GM12878 (cell line): ENCODE data around the gene CCL16. TPM values are rescaled to one million over a fixed set of nuclear protein-coding genes. Genes with fewer than 3 reads are reported as not detected.

Source experiments
- ATAC-seq: fragments of 200-7000 bp; cut with Tn5 transposase; 3 replicates; pipeline ENCODE4 v1.9.1; 2020; ENCODE audit warnings: mild to moderate bottlenecking, moderate library complexity
- BruUV-seq: library from RNA; stranded (reverse); fragments of 400-500 nt; replicated peaks from 2 replicates; lab custom pipeline; 2021; lab: Mats Ljungman, UMichigan
- CTCF ChIA-PET: fragments of 300-600 bp; sonication (Branson Sonifier 250); formaldehyde crosslinking; extraction: SDS; loops from one replicate; lab custom pipeline; 2021; ENCODE audit warnings: inconsistent platforms; lab: Yijun Ruan, JAX
- POLR2A ChIA-PET: fragments of 350-600 bp; formaldehyde crosslinking; extraction: SDS; loops from one replicate; lab custom pipeline; 2021; ENCODE audit warnings: inconsistent platforms; lab: Charles Lee
- RAD21 ChIA-PET: fragments of 300-600 bp; sonication (Branson Sonifier 250); formaldehyde crosslinking; loops from one replicate; lab custom pipeline; 2023; ENCODE audit warnings: antibody characterized with exemption; ENCODE audit not compliant: unreplicated experiment; lab: Charles Lee
- SMC1A ChIA-PET: fragments of 300-600 bp; sonication (Branson Sonifier 250); formaldehyde crosslinking; loops from one replicate; lab custom pipeline; 2023; ENCODE audit not compliant: unreplicated experiment, uncharacterized antibody; lab: Charles Lee
- DNase-seq: peaks from one replicate; pipeline ENCODE4 v3.0.0-alpha.2; 2011; ENCODE audit warnings: low read depth, low spot score
- FAIRE-seq: peaks from 3 replicates; lab custom pipeline; 2011; peaks lifted over from hg19 to GRCh38; lab: Jason Lieb, UNC
- H2AFZ ChIP-seq: 2 replicates; pipeline ENCODE4 v1.6.0; 2011; ENCODE audit warnings: low read depth, low read length, control low read depth; ENCODE audit not compliant: control insufficient read depth
- H3K27ac ChIP-seq: 2 replicates; pipeline ENCODE4 v1.5.1; 2011; ENCODE audit warnings: control low read depth; ENCODE audit not compliant: control insufficient read depth, insufficient read depth
- H3K27me3 ChIP-seq, 2 experiments: replicated peaks in 1 of 2; 2 replicates each; pipeline versions ENCODE4 v1.6.0 to v1.6.1; 2011; ENCODE audit warnings: low read length in 1 of 2; ENCODE audit not compliant: control insufficient read depth in 2 of 2, insufficient read depth in 2 of 2
- H3K36me3 ChIP-seq, 2 experiments: 2 replicates each; pipeline ENCODE4 v1.5.1; 2011; ENCODE audit warnings: low read length in 1 of 2; ENCODE audit not compliant: control insufficient read depth in 2 of 2, insufficient read depth in 2 of 2
- H3K4me1 ChIP-seq: 2 replicates; pipeline ENCODE4 v1.6.1; 2011; ENCODE audit warnings: mild to moderate bottlenecking, low read length, moderate library complexity, mixed read lengths; ENCODE audit not compliant: control insufficient read depth, insufficient read depth
- H3K4me2 ChIP-seq: 2 replicates; pipeline ENCODE4 v1.6.0; 2011; ENCODE audit warnings: control low read depth; ENCODE audit not compliant: control insufficient read depth, insufficient read depth
- H3K4me3 ChIP-seq: fragments of 200-600 bp; sonication (generic); 2 replicates; pipeline ENCODE4 v1.5.1; 2016
- H3K79me2 ChIP-seq: 2 replicates; pipeline ENCODE4 v1.6.0; 2011; ENCODE audit warnings: low read length; ENCODE audit not compliant: control insufficient read depth, insufficient read depth
- H3K9ac ChIP-seq: 2 replicates; pipeline ENCODE4 v1.8.0; 2011; ENCODE audit warnings: low read length, control low read depth, mixed read lengths; ENCODE audit not compliant: control insufficient read depth, insufficient read depth
- H3K9me3 ChIP-seq: replicated peaks from 3 replicates; pipeline ENCODE4 v1.5.1; 2011; ENCODE audit warnings: mild to moderate bottlenecking, low read length; ENCODE audit not compliant: control insufficient read depth, insufficient read depth
- H4K20me1 ChIP-seq: 2 replicates; pipeline ENCODE4 v1.6.0; 2011; ENCODE audit not compliant: control insufficient read depth, insufficient read depth
- BMI1 ChIP-seq: fragments of 450-650 bp; IDR thresholded peaks from 2 replicates; pipeline ENCODE4 v1.6.1; 2016; ENCODE audit warnings: mild to moderate bottlenecking, moderate library complexity, borderline replicate concordance
- CEBPB ChIP-seq, 2 experiments: fragments of 150-350 bp in 1 of 2; IDR thresholded peaks; 2 replicates each; pipeline ENCODE4 v1.6.1; 2012 to 2014; ENCODE audit warnings: low read depth in 2 of 2, low read length in 2 of 2, borderline replicate concordance in 1 of 2, inconsistent platforms in 1 of 2
- HDAC2 ChIP-seq: fragments of 200-600 bp; sonication (generic); IDR thresholded peaks from 2 replicates; pipeline ENCODE4 v1.6.1; 2017
- MEF2B ChIP-seq: fragments of 450-650 bp; IDR thresholded peaks from 2 replicates; pipeline ENCODE4 v1.6.1; 2018; ENCODE audit warnings: mild to moderate bottlenecking, moderate library complexity; ENCODE audit not compliant: partially characterized antibody, poor library complexity, severe bottlenecking
- POLR2A ChIP-seq: IDR thresholded peaks from 2 replicates; pipeline ENCODE4 v1.6.1; 2011; ENCODE audit warnings: low read depth, mild to moderate bottlenecking, low read length
- POLR2AphosphoS2 ChIP-seq: IDR thresholded peaks from 2 replicates; pipeline ENCODE4 v1.6.1; 2011; ENCODE audit warnings: low read depth, mild to moderate bottlenecking, low read length, improper control_type of control experiment, moderate library complexity
- SMAD5 ChIP-seq: IDR thresholded peaks from 2 replicates; pipeline ENCODE4 v1.6.1; 2016; ENCODE audit warnings: antibody characterized with exemption, low read depth
- TCF3 ChIP-seq: IDR thresholded peaks from 2 replicates; pipeline ENCODE4 v1.6.1; 2012; ENCODE audit warnings: low read depth, mild to moderate bottlenecking, low read length, borderline replicate concordance; ENCODE audit not compliant: insufficient read depth
- ZNF24 ChIP-seq: fragments of 450-650 bp; IDR thresholded peaks from 2 replicates; pipeline ENCODE4 v1.6.1; 2017; ENCODE audit warnings: antibody characterized with exemption, mild to moderate bottlenecking
- WGBS: methylation state at CpG from one replicate; pipeline ENCODE4 v1.1.6; 2016; ENCODE audit warnings: low lambda C conversion rate; ENCODE audit not compliant: insufficient replicate concordance, insufficient coverage; ENCODE audit errors: missing lambda C conversion rate; 5-methylcytosine and 5-hydroxymethylcytosine counted together
- in situ Hi-C: fragments of 300-500 bp; cut with MboI; formaldehyde crosslinking; loops from 9 replicates; pipeline ENCODE4 v1.14.3; 2018; ENCODE audit warnings: mixed read lengths
- intact Hi-C: fragments of 100-400 bp; cut with micrococcal nuclease; formaldehyde crosslinking; loops from one replicate; pipeline ENCODE4 v1.14.2; 2022; ENCODE audit not compliant: unreplicated experiment
- polyA plus RNA-seq, 11 experiments: library from polyadenylated mRNA; depleted of rRNA in 4 of 11; unstranded in 6 of 11; stranded (reverse) in 5 of 11; fragments of >200 nt; fragmentation: Nextera tagmentation in 4 of 11; fragmentation: Illumina TruSeq in 1 of 11; extraction: Ambion mirVana in 4 of 11; extraction: Trizol in 1 of 11; gene quantifications; 1 replicate in 1 of 11; 2 replicates in 10 of 11; pipeline versions ENCODE4 v1.2.1 to v1.2.3, GENCODE V29; 2011 to 2016; ENCODE audit warnings: inconsistent platforms in 2 of 11, missing spikeins in 2 of 11, low read depth in 1 of 11
- total RNA-seq, 4 experiments: library from RNA; depleted of rRNA in 3 of 4; stranded (reverse); fragments of >200 nt in 3 of 4; fragmentation: Illumina TruSeq in 1 of 4; extraction: Trizol in 1 of 4; gene quantifications; 2 replicates each; pipeline versions ENCODE4 v1.2.1 to v1.2.3, GENCODE V29; 2013 to 2021
- TF ChIP-seq, protein P1 (sequence below): fragments of 450-650 bp; IDR thresholded peaks from 2 replicates; pipeline ENCODE4 v1.6.1; 2016; ENCODE audit warnings: mild to moderate bottlenecking, moderate library complexity, borderline replicate concordance
- TF ChIP-seq, protein P2 (sequence below): IDR thresholded peaks from 2 replicates; pipeline ENCODE4 v1.6.1; 2011; ENCODE audit warnings: low read depth, low read length, improper control_type of control experiment, borderline replicate concordance
- TF ChIP-seq, protein P3 (sequence below), 3 experiments: IDR thresholded peaks in 2 of 3; conservative IDR thresholded peaks in 1 of 3; 2 replicates each; pipeline ENCODE4 v1.5.1; 2011; ENCODE audit warnings: low read depth in 3 of 3, low read length in 3 of 3, mild to moderate bottlenecking in 3 of 3, control low read depth in 2 of 3, moderate library complexity in 2 of 3, inconsistent platforms in 1 of 3, mixed read lengths in 1 of 3; ENCODE audit not compliant: control insufficient read depth in 2 of 3, insufficient read depth in 1 of 3; ENCODE audit errors: extremely low read depth in 1 of 3

The CCL16 gene
- total and polyA plus RNA-seq, 10 of the 15 experiments (the other 5 are each of a cell fraction or from before 2014, with no cell fraction given), result not detected

DNA sequence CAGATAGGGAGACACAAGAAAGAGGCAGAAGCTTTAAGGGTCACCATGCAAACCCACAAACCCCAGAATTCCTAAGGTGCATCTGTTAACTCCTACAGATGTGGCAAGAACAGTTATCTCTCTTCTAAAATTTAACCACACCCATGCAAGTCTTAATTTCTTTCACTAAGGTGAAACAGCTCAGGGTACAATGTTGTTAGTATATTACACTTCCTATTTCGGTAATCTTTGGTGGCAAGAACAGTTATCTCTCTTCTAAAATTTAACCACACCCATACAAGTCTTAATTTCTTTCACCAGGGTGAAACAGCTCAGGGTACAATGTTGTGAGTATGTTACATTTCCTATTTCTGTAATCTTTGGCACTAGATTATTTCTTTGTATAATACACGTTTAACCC, 29.9 kb upstream of the CCL16 start:
- DNase-seq, result no peak
- in situ Hi-C loops (no loop called here), intact Hi-C loops (no loop called here)
- Histone ChIP-seq H3K27ac (no peak overlapping the region), H3K4me3 (no peak overlapping the region), H3K4me2 (no peak overlapping the region), H3K9me3 (peaks cover 4% of the 10 kb centered on the region; the same call in 2 of the 3 replicates), H3K27me3 (no peaks in the 10 kb centered on the region), H4K20me1 (no peaks in the 10 kb centered on the region), H3K4me1 (no peaks in the 10 kb centered on the region), H3K9ac (no peak overlapping the region), H3K79me2 (no peaks in the 10 kb centered on the region), H3K36me3 (no peaks in the 10 kb centered on the region), H2AFZ (no peak overlapping the region)
- 41% methylated on average over 2 of the region's 2 CpGs for WGBS
- no TSS peak for BruUV-seq
- ATAC-seq, result no peak
- SMC1A ChIA-PET, result interaction anchor here (0.6 to 1.4 kb wide), 4 partner anchors 24 to 77 kb away, joined by 3 to 5 read pairs (median 4); no protein-coding TSS in a partner anchor
- FAIRE-seq, result no peak
- RAD21 ChIA-PET, result interaction anchor here (1.1 kb wide), 1 partner anchor 61 kb away, joined by 3 read pairs; no protein-coding TSS in a partner anchor
- POLR2A ChIA-PET, result no interaction called here
- no peak for TF ChIP-seq MEF2B
- TF ChIP-seq ZNF24, result no peak
- TF ChIP-seq POLR2AphosphoS2, result no peak
- no peak for TF ChIP-seq BMI1
- TF ChIP-seq, protein P1, sequence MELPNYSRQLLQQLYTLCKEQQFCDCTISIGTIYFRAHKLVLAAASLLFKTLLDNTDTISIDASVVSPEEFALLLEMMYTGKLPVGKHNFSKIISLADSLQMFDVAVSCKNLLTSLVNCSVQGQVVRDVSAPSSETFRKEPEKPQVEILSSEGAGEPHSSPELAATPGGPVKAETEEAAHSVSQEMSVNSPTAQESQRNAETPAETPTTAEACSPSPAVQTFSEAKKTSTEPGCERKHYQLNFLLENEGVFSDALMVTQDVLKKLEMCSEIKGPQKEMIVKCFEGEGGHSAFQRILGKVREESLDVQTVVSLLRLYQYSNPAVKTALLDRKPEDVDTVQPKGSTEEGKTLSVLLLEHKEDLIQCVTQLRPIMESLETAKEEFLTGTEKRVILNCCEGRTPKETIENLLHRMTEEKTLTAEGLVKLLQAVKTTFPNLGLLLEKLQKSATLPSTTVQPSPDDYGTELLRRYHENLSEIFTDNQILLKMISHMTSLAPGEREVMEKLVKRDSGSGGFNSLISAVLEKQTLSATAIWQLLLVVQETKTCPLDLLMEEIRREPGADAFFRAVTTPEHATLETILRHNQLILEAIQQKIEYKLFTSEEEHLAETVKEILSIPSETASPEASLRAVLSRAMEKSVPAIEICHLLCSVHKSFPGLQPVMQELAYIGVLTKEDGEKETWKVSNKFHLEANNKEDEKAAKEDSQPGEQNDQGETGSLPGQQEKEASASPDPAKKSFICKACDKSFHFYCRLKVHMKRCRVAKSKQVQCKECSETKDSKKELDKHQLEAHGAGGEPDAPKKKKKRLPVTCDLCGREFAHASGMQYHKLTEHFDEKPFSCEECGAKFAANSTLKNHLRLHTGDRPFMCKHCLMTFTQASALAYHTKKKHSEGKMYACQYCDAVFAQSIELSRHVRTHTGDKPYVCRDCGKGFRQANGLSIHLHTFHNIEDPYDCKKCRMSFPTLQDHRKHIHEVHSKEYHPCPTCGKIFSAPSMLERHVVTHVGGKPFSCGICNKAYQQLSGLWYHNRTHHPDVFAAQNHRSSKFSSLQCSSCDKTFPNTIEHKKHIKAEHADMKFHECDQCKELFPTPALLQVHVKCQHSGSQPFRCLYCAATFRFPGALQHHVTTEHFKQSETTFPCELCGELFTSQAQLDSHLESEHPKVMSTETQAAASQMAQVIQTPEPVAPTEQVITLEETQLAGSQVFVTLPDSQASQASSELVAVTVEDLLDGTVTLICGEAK, result no peak
- no peak for TF ChIP-seq HDAC2
- no peak for TF ChIP-seq CEBPB (IDR thresholded peaks at IDR 0.05; ENCODE audit: borderline replicate concordance in 1 of 2, low read depth in 2 of 2, low read length in 2 of 2)
- TF ChIP-seq, protein P2, sequence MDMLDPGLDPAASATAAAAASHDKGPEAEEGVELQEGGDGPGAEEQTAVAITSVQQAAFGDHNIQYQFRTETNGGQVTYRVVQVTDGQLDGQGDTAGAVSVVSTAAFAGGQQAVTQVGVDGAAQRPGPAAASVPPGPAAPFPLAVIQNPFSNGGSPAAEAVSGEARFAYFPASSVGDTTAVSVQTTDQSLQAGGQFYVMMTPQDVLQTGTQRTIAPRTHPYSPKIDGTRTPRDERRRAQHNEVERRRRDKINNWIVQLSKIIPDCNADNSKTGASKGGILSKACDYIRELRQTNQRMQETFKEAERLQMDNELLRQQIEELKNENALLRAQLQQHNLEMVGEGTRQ, result no peak
- no peak for TF ChIP-seq POLR2A
- no peak for TF ChIP-seq TCF3
- TF ChIP-seq, protein P3, sequence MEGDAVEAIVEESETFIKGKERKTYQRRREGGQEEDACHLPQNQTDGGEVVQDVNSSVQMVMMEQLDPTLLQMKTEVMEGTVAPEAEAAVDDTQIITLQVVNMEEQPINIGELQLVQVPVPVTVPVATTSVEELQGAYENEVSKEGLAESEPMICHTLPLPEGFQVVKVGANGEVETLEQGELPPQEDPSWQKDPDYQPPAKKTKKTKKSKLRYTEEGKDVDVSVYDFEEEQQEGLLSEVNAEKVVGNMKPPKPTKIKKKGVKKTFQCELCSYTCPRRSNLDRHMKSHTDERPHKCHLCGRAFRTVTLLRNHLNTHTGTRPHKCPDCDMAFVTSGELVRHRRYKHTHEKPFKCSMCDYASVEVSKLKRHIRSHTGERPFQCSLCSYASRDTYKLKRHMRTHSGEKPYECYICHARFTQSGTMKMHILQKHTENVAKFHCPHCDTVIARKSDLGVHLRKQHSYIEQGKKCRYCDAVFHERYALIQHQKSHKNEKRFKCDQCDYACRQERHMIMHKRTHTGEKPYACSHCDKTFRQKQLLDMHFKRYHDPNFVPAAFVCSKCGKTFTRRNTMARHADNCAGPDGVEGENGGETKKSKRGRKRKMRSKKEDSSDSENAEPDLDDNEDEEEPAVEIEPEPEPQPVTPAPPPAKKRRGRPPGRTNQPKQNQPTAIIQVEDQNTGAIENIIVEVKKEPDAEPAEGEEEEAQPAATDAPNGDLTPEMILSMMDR (IDR thresholded peaks at IDR 0.05 in 2 of 3, conservative IDR thresholded peaks at IDR 0.05 in 1 of 3; ENCODE audit: control insufficient read depth in 2 of 3, extremely low read depth in 1 of 3, insufficient read depth in 1 of 3, low read depth in 3 of 3, low read length in 3 of 3), result no peak
- TF ChIP-seq SMAD5, result no peak
- CTCF ChIA-PET, result interaction anchor here (0.9 to 4.2 kb wide), 8 partner anchors 8 to 138 kb away, joined by 3 to 22 read pairs (median 6); no protein-coding TSS in a partner anchor
